K562 (cell line): ENCODE measurements around the gene KCP. TPM values are rescaled to one million over a fixed set of nuclear protein-coding genes. Genes with fewer than 3 reads are reported as not detected.

ENCODE experiments used
- ATAC-seq: fragments of 200-7000 bp; cut with Tn5 transposase; 3 replicates; pipeline ENCODE4 v1.9.1; 2020; ENCODE audit warnings: moderate library complexity
- BruUV-seq: library from RNA; stranded (reverse); fragments of 400-500 nt; replicated peaks from 2 replicates; lab custom pipeline; 2021; lab: Mats Ljungman, UMichigan
- CTCF ChIA-PET: fragments of 300-600 bp; formaldehyde crosslinking; extraction: SDS; loops from one replicate; lab custom pipeline; 2021; ENCODE audit warnings: low intra/inter-chr PET ratio; lab: Yijun Ruan, JAX
- POLR2A ChIA-PET: fragments of 300-600, 350-650 bp; sonication (Branson Sonifier 250); formaldehyde crosslinking; extraction: SDS; loops from one replicate; lab custom pipeline; 2021; ENCODE audit warnings: antibody characterized with exemption, inconsistent platforms; lab: Yijun Ruan, JAX
- DNase-seq, 4 experiments: peaks; one replicate each; pipeline versions ENCODE4 v3.0.0 to v3.0.0-alpha.2; 2011 to 2018; ENCODE audit warnings: low spot score in 3 of 4, mixed read lengths in 3 of 4; ENCODE audit errors: extremely low read depth in 1 of 4
- FAIRE-seq: peaks from 2 replicates; lab custom pipeline; 2011; peaks lifted over from hg19 to GRCh38; lab: Jason Lieb, UNC
- H2AFZ ChIP-seq: 2 replicates; pipeline ENCODE4 v1.6.0; 2011; ENCODE audit warnings: low read depth, low read length, control low read depth, inconsistent platforms
- H3K27ac ChIP-seq: fragments of 200-600 bp; 3 replicates; pipeline ENCODE4 v1.8.0; 2011; ENCODE audit warnings: low read depth, mild to moderate bottlenecking, control low read depth, inconsistent platforms, low read length, moderate library complexity, mixed read lengths; ENCODE audit errors: extremely low read depth
- H3K27me3 ChIP-seq, 2 experiments: fragments of 300-600 bp in 1 of 2; 2 replicates in 1 of 2; 3 replicates in 1 of 2; pipeline versions ENCODE4 v1.6.0 to v1.8.0; 2011; ENCODE audit warnings: inconsistent platforms in 2 of 2, low read length in 2 of 2, mild to moderate bottlenecking in 1 of 2, mixed read lengths in 1 of 2, moderate library complexity in 1 of 2; ENCODE audit not compliant: control insufficient read depth in 2 of 2, insufficient read depth in 2 of 2
- H3K36me3 ChIP-seq: fragments of 300-600 bp; 3 replicates; pipeline ENCODE4 v1.8.0; 2011; ENCODE audit warnings: mild to moderate bottlenecking, low read length, inconsistent platforms; ENCODE audit not compliant: control insufficient read depth, insufficient read depth
- H3K4me1 ChIP-seq, 2 experiments: fragments of 200-600 bp in 1 of 2; replicated peaks in 1 of 2; 2 replicates in 1 of 2; 3 replicates in 1 of 2; pipeline versions ENCODE4 v1.5.1 to v1.8.0; 2011; ENCODE audit warnings: inconsistent platforms in 2 of 2, low read length in 2 of 2, mild to moderate bottlenecking in 1 of 2, mixed read lengths in 1 of 2, moderate library complexity in 1 of 2; ENCODE audit not compliant: control insufficient read depth in 2 of 2, insufficient read depth in 2 of 2
- H3K4me2 ChIP-seq: 2 replicates; pipeline ENCODE4 v1.6.1; 2011; ENCODE audit warnings: low read length, control low read depth, inconsistent platforms, mixed read lengths; ENCODE audit not compliant: insufficient read depth
- H3K4me3 ChIP-seq: fragments of 200-600 bp; sonication (generic), shearing (Covaris generic); 2 replicates; pipeline ENCODE4 v1.5.1; 2016; ENCODE audit warnings: control low read depth, inconsistent platforms
- H3K79me2 ChIP-seq: fragments of 200-600 bp; 3 replicates; pipeline ENCODE4 v1.8.0; 2011; ENCODE audit warnings: low read length, inconsistent platforms; ENCODE audit not compliant: control insufficient read depth, insufficient read depth
- H3K9ac ChIP-seq, 2 experiments: 2 replicates each; pipeline versions ENCODE4 v1.6.0 to v1.6.1; 2011; ENCODE audit warnings: low read depth in 2 of 2, low read length in 2 of 2, control low read depth in 1 of 2, inconsistent platforms in 1 of 2, mild to moderate bottlenecking in 1 of 2, mixed read lengths in 1 of 2; ENCODE audit not compliant: insufficient read depth in 1 of 2
- H3K9me1 ChIP-seq: one replicate; pipeline ENCODE4 v1.6.0; 2011; ENCODE audit warnings: inconsistent platforms, mild to moderate bottlenecking, low read length, moderate library complexity; ENCODE audit not compliant: control insufficient read depth, insufficient read depth
- H3K9me3 ChIP-seq: replicated peaks from 2 replicates; pipeline ENCODE4 v1.5.1; 2011; ENCODE audit warnings: low read depth, low read length, inconsistent platforms; ENCODE audit not compliant: control insufficient read depth, insufficient read depth
- H4K20me1 ChIP-seq: replicated peaks from 2 replicates; pipeline ENCODE4 v1.6.1; 2011; ENCODE audit warnings: low read length, inconsistent platforms, mixed read lengths; ENCODE audit not compliant: control insufficient read depth, insufficient read depth
- POLR2A ChIP-seq: fragments of 450-650 bp; conservative IDR thresholded peaks from 2 replicates; pipeline ENCODE4 v1.6.1; 2016
- POLR2G ChIP-seq: fragments of 200-400 bp; formaldehyde crosslinking; IDR thresholded peaks from 2 replicates; pipeline ENCODE4 v1.6.1; 2017; ENCODE audit warnings: low read depth, mild to moderate bottlenecking, antibody characterized with exemption, low read length, moderate library complexity
- RBM22 ChIP-seq: fragments of 200-400 bp; formaldehyde crosslinking; IDR thresholded peaks from 2 replicates; pipeline ENCODE4 v1.6.1; 2018; ENCODE audit warnings: low read length, low read depth; ENCODE audit not compliant: poor library complexity, severe bottlenecking
- SUPT5H ChIP-seq: fragments of 450-650 bp; IDR thresholded peaks from 2 replicates; pipeline ENCODE4 v1.6.1; 2016
- TEAD4 ChIP-seq, 2 experiments: sonication (generic) in 1 of 2; formaldehyde crosslinking in 1 of 2; IDR thresholded peaks; 2 replicates each; pipeline versions ENCODE4 v1.6.1 to v1.8.0; 2012 to 2022; ENCODE audit warnings: borderline replicate concordance in 1 of 2, inconsistent platforms in 1 of 2, low read length in 1 of 2, mild to moderate bottlenecking in 1 of 2, missing genetic modification reagents in 1 of 2
- ZBTB26 ChIP-seq: fragments of 450-650 bp; formaldehyde crosslinking; IDR thresholded peaks from 2 replicates; pipeline ENCODE4 v1.4.0; 2022; ENCODE audit warnings: missing genetic modification characterization
- WGBS: fragments of 100-300 bp; shearing (Covaris generic); methylation state at CpG from one replicate; pipeline ENCODE4 v1.1.6; 2016; ENCODE audit warnings: low coverage, mixed read lengths; ENCODE audit not compliant: insufficient coverage; ENCODE audit errors: missing lambda C conversion rate; 5-methylcytosine and 5-hydroxymethylcytosine counted together
- in situ Hi-C: fragments of 300-500 bp; cut with MboI; formaldehyde crosslinking; loops from 4 replicates; pipeline ENCODE4 v1.15.0; 2018; ENCODE audit warnings: inconsistent platforms, mixed read lengths
- intact Hi-C: fragments of 100-400 bp; cut with micrococcal nuclease; formaldehyde crosslinking; loops from 2 replicates; pipeline ENCODE4 v1.14.2; 2022
- polyA plus RNA-seq, 8 experiments: library from polyadenylated mRNA; depleted of rRNA in 4 of 8; stranded (reverse) in 5 of 8; unstranded in 3 of 8; fragments of >200 nt; fragmentation: Nextera tagmentation in 2 of 8; fragmentation: Illumina TruSeq in 1 of 8; extraction: Ambion mirVana in 2 of 8; extraction: Trizol in 1 of 8; gene quantifications; 2 replicates each; pipeline versions ENCODE4 v1.2.1 to v1.2.3, GENCODE V29; 2011 to 2014; ENCODE audit warnings: inconsistent platforms in 1 of 8, missing spikeins in 1 of 8
- total RNA-seq, 7 experiments: library from RNA; depleted of rRNA in 6 of 7; stranded (reverse); fragments of >200 nt in 6 of 7; fragmentation: Illumina TruSeq in 2 of 7; extraction: Trizol in 2 of 7; gene quantifications; 2 replicates each; pipeline versions ENCODE4 v1.2.1 to v1.2.3, GENCODE V29; 2011 to 2021; ENCODE audit warnings: low replicate concordance in 1 of 7
- TF ChIP-seq, protein P1 (sequence below): sonication (generic); formaldehyde crosslinking; IDR thresholded peaks from 2 replicates; pipeline ENCODE4 v1.8.1; 2023; ENCODE audit warnings: mild to moderate bottlenecking, missing genetic modification reagents
- TF ChIP-seq, protein P2 (sequence below): sonication (generic); formaldehyde crosslinking; IDR thresholded peaks from 2 replicates; pipeline ENCODE4 v1.8.0; 2022; ENCODE audit warnings: missing genetic modification reagents, mild to moderate bottlenecking, moderate library complexity, borderline replicate concordance

Gene KCP
- total and polyA plus RNA-seq, 9 of the 15 experiments (the other 6 are each of a cell fraction or from before 2014, with no cell fraction given): 0.06 to 0.17 (median 0.12) TPM; not detected in 3

GRCh38 chr7:128948312-128948973 is 37.9 kb upstream of the KCP start:
- WGBS: 66% methylated on average over 12 of the region's 12 CpGs
- Histone ChIP-seq H2AFZ (no peak overlapping the region), H3K9me1 (no peaks in the 10 kb centered on the region), H3K4me3 (no peak overlapping the region), H3K9me3 (no peaks in the 10 kb centered on the region), H3K4me1 (peaks cover 0 to 21% of the 10 kb centered on the region in 2 experiments; a peak in 2 of 5 replicates), H3K4me2 (no peak overlapping the region), H4K20me1 (peaks cover 3% of the 10 kb centered on the region), H3K27me3 (peaks cover 20 to 26% of the 10 kb centered on the region in 2 experiments; a peak in 4 of 5 replicates), H3K36me3 (peaks cover 20% of the 10 kb centered on the region; the same call in 2 of the 3 replicates), H3K27ac (no peak overlapping the region), H3K79me2 (no peaks in the 10 kb centered on the region), H3K9ac (peak overlapping the region in 1 of 2 experiments; percentile 41; a peak in 2 of 4 replicates)
- FAIRE-seq: no peak
- ChIA-PET CTCF (no interaction called here), POLR2A (interaction anchor here (0.6 to 4.5 kb wide), 16 partner anchors 9 to 541 kb away, joined by 3 to 28 read pairs (median 3); partner anchors contain the start of genes IRF5, TNPO3 and TSPAN33)
- intact Hi-C loops: no loop called here
- in situ Hi-C loops: no loop called here
- no peak for TF ChIP-seq ZBTB26 (CRISPR knock-in tag)
- TF ChIP-seq SUPT5H: peak; percentile 24; the same call in 1 of the 2 replicates
- TF ChIP-seq RBM22: peak; percentile 95
- TF ChIP-seq POLR2A: peak; percentile 33; the same call in 1 of the 2 replicates
- TF ChIP-seq, protein P1, sequence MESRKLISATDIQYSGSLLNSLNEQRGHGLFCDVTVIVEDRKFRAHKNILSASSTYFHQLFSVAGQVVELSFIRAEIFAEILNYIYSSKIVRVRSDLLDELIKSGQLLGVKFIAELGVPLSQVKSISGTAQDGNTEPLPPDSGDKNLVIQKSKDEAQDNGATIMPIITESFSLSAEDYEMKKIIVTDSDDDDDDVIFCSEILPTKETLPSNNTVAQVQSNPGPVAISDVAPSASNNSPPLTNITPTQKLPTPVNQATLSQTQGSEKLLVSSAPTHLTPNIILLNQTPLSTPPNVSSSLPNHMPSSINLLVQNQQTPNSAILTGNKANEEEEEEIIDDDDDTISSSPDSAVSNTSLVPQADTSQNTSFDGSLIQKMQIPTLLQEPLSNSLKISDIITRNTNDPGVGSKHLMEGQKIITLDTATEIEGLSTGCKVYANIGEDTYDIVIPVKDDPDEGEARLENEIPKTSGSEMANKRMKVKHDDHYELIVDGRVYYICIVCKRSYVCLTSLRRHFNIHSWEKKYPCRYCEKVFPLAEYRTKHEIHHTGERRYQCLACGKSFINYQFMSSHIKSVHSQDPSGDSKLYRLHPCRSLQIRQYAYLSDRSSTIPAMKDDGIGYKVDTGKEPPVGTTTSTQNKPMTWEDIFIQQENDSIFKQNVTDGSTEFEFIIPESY (CRISPR knock-in tag): 0 out of 2 replicates have a peak, but pooled peaks have one; percentile 27
- TF ChIP-seq TEAD4 (IDR thresholded peaks at IDR 0.05; ENCODE audit: low read length): no peak
- TF ChIP-seq TEAD4 (CRISPR knock-in tag; IDR thresholded peaks at IDR 0.05; ENCODE audit: borderline replicate concordance): no peak
- TF ChIP-seq, protein P2, sequence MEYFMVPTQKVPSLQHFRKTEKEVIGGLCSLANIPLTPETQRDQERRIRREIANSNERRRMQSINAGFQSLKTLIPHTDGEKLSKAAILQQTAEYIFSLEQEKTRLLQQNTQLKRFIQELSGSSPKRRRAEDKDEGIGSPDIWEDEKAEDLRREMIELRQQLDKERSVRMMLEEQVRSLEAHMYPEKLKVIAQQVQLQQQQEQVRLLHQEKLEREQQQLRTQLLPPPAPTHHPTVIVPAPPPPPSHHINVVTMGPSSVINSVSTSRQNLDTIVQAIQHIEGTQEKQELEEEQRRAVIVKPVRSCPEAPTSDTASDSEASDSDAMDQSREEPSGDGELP: 0 out of 2 replicates have a peak, but pooled peaks have one; percentile 34
- peak; percentile 78 for TF ChIP-seq POLR2G
- no peak for DNase-seq
- BruUV-seq: no TSS peak
- peak; percentile 12 for ATAC-seq
